GM18870 (cell line): ENCODE data around the gene LUC7L3.
"Not testable (repeated sequence)": the region's sequence is repeated elsewhere in the genome, so short reads cannot be mapped to it uniquely, and the experiment has no call there.

Source experiments
- ATAC-seq: cut with Tn5 transposase; IDR thresholded peaks from one replicate; pipeline ENCODE4 v1.9.1; 2021; ENCODE audit warnings: moderate library complexity; ENCODE audit not compliant: unreplicated experiment

LUC7L3 gene, protein sequence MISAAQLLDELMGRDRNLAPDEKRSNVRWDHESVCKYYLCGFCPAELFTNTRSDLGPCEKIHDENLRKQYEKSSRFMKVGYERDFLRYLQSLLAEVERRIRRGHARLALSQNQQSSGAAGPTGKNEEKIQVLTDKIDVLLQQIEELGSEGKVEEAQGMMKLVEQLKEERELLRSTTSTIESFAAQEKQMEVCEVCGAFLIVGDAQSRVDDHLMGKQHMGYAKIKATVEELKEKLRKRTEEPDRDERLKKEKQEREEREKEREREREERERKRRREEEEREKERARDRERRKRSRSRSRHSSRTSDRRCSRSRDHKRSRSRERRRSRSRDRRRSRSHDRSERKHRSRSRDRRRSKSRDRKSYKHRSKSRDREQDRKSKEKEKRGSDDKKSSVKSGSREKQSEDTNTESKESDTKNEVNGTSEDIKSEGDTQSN

DNA sequence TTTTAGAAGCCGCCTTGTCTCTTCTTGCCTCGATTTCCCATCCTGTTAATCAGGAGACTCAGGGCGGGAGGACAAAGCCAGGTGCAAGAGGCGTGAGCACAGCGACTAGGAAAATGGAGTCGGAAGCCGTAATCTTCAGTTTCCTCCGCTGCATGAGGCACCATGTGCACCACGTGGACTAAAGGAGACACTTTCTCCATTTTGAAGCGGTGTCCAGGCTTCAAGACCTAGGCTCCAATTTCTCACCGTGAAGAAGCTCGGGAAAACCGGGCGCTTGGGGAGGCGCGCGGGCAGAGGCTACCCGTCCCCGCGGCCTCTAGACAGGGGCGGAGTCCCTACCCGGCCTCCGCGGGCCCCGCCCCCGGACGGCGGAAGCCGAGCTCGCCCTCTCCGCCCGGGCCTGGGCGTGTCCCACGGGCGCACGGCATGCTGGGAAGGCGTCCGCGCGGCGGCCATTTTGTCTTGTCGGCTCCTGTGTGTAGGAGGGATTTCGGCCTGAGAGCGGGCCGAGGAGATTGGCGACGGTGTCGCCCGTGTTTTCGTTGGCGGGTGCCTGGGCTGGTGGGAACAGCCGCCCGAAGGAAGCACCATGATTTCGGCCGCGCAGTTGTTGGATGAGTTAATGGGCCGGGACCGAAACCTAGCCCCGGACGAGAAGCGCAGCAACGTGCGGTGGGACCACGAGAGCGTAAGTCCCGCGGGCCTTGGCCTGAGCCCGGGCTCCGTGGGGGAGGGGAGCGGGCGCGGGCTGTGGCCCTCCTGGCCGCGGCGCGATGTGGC, at the start of gene LUC7L3:
LUC7L3 (plus strand) TSS at position 460 of the 780 bp plus-strand sequence; CDS start at position 590, 130 bp downstream.
- ATAC-seq: peak; percentile 85

DNA sequence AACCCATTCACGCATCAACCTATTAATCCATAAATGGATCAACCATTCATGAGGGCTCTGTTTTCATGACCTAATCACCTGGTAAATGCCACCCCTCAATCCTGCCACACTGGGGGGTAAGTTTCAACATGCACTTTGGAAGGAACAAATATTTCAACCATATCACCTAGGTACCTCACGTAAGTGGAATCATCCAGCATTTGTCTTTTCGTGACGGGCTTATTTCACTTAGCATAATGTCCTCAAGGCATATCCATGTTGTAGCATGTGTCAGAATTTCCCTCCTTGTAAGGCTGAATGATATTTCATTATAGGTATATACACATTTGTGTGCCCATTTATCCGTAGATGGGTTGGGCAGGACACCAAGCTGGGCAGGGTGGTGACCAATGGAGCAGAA, 47.3 kb upstream of the LUC7L3 start:
- ATAC-seq: no peak

DNA sequence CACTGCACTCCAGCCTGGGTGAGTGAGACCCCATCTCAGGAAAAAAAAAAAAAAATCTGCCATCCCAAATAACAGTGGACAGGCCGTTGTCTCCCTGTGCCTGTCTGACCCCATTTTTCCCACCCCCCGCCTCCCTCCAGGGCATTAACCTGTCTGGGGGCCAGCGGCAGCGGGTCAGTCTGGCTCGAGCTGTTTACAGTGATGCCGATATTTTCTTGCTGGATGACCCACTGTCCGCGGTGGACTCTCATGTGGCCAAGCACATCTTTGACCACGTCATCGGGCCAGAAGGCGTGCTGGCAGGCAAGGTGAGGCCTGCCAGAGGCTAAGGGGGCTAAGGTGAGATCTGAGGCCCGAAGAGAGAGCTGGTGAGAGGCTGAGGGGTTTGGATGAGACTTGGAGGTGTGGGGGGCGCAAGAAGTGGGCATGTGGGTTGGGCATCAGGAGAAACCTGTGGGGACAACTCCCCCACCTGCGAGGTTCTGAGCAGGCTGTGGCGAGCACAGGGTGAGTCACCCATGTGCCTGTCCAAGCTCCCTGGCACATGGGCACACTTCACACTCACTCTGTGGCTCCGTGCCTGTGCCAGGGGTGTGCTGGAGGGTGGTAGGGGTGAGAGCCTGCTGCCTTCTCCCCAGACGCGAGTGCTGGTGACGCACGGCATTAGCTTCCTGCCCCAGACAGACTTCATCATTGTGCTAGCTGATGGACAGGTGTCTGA, 46.4 kb upstream of the LUC7L3 start:
- no peak for ATAC-seq

DNA sequence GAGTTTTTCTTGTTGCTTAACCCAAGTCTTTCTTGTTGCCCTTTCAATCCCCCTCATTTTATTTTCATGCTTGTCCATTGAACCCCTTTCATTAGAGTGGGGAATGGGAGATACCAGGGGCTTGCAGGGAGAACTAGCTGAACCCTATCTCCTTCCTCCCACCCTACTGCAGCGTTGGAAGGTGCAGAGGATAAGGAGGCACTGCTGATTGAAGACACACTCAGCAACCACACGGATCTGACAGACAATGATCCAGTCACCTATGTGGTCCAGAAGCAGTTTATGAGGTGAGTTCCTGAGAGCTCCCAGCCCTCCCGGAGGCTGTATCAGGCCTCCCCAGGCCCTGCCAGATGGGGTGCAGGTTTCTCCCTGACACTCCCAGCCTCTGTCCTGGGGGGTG, 44.2 kb upstream of the LUC7L3 start:
- ATAC-seq: no peak

DNA sequence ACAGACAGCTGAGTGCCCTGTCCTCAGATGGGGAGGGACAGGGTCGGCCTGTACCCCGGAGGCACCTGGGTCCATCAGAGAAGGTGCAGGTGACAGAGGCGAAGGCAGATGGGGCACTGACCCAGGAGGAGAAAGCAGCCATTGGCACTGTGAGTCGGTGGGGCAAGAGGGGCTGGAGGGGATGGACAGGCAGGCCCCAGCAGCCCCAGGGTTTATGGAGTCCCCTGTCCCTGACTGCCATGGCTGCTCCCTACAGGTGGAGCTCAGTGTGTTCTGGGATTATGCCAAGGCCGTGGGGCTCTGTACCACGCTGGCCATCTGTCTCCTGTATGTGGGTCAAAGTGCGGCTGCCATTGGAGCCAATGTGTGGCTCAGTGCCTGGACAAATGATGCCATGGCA, 43.8 kb upstream of the LUC7L3 start:
- ATAC-seq: no peak

DNA sequence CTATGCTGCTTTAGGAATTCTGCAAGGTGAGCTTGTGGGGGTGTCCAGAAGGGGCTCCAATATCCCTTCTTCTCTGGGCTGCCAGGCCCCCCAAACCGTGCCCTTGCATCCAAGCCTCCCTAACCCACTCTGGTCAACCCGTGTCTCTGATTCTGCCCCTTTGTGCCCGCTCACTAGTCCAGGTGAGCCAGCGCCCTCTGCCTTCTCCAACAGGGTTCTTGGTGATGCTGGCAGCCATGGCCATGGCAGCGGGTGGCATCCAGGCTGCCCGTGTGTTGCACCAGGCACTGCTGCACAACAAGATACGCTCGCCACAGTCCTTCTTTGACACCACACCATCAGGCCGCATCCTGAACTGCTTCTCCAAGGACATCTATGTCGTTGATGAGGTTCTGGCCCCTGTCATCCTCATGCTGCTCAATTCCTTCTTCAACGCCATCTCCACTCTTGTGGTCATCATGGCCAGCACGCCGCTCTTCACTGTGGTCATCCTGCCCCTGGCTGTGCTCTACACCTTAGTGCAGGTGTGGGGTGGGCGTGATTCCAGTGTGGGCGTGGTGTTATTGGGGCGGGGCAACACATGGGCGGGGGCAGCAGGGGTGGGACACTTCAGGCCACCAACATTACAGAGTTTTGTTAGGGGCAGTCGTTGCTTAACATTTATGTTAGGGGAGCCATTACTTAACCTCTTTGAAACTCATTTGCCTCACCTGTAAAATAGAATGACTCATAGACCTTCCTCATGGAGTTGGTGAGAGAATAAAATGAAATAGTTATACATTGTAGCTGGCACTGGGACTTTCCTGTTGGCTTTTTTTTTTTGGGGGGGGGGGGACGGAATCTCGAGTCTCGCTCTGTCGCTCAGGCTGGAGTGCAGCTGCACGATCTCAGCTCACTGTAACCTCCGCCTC, 43.1 kb upstream of the LUC7L3 start:
- no peak for ATAC-seq

DNA sequence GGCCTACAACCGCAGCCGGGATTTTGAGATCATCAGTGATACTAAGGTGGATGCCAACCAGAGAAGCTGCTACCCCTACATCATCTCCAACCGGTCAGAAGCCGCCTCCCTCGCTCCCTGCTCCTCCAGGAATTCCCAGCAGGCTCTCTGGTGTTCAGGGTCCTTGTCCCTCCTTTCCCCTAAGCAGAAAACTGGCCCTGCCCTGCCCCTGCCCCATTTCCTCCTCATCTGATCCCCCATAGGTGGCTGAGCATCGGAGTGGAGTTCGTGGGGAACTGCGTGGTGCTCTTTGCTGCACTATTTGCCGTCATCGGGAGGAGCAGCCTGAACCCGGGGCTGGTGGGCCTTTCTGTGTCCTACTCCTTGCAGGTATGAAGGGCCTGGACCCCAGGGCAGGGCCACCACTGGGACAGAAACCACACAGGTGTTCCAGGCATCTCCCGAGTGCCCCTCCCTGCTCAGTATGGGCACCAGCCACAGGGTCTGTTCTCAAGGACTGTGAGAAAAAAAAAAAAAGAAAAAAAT, 41.5 kb upstream of the LUC7L3 start:
- ATAC-seq: no peak

DNA sequence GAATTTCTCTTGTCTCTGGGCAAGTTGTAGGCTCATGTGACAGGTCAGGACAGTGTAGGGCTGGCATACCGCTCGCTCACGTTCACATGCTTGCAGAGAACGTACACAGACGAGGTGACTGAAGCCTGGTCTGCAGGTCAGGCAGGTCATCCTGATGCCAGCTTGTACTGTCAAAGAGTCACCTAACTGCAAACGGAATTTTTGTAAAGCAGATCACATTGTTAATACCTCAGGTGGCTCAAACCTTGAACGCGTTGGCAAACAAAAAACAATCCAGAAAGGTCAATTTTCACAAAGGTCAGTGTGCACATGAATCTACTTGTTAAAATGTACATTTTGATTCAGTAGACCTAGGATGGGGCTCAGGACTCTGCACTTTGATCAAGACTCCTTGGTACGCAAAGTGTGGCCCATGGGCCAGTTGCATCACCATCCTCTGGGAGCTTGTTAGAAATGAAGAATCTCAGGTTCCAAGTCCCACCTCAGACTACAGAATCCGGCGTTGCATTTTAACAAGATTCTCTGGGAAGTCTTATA, 40.3 kb upstream of the LUC7L3 start:
- ATAC-seq: no peak

DNA sequence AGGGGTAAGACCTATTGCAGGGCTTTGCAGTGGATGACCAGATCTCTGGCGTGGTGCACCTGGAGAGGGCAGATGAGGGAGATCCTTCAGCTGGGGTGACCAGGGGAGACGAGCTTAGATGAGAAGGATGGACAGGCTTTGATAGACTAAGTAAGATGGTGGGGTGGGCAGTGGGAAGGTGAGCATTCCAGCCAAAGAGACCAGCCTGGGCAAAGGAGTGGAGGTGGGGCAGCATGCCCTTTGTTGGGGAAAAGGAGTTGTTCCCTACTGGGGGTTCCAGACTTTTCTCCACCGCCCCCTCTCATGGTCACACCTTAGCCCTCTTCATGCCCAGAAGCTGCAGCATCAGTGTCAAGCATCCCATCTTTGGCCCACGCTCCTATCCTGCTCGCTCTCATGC, 39.3 kb upstream of the LUC7L3 start:
- ATAC-seq: no peak

DNA sequence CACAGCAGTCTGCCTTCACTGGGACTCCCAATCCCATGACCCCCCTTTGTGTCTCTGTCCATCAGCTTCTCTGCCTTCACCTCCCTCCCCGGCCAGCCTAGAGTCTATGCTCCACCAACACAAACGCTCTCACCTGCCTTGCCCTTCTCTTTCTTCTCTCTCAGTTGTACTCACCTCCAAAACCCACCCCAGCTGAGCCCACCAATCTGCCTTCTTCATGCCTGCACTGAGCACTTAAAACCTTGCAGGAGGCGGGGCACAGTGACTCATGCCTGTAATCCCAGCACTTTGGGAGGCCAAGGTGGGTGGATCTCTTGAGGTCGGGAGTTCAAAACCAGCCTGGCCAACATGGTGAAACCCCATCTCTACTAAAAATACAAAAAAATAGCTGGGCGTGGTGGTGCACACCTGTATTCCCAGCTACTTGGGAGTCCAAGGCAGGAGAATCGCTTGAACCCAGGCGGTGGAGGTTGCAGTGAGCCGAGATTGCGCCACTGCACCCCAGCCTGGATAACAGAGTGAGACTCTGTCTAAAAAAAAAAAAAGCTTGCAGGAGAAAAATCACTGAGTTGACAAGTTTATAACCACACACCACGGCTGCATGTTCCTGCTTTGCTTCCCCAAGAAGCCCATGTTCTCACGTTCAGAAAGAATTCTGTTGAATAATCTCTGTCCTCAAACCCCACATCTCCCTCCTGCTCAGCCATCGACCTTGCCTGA, 38.7 kb upstream of the LUC7L3 start:
- not testable (repeated sequence) for ATAC-seq

DNA sequence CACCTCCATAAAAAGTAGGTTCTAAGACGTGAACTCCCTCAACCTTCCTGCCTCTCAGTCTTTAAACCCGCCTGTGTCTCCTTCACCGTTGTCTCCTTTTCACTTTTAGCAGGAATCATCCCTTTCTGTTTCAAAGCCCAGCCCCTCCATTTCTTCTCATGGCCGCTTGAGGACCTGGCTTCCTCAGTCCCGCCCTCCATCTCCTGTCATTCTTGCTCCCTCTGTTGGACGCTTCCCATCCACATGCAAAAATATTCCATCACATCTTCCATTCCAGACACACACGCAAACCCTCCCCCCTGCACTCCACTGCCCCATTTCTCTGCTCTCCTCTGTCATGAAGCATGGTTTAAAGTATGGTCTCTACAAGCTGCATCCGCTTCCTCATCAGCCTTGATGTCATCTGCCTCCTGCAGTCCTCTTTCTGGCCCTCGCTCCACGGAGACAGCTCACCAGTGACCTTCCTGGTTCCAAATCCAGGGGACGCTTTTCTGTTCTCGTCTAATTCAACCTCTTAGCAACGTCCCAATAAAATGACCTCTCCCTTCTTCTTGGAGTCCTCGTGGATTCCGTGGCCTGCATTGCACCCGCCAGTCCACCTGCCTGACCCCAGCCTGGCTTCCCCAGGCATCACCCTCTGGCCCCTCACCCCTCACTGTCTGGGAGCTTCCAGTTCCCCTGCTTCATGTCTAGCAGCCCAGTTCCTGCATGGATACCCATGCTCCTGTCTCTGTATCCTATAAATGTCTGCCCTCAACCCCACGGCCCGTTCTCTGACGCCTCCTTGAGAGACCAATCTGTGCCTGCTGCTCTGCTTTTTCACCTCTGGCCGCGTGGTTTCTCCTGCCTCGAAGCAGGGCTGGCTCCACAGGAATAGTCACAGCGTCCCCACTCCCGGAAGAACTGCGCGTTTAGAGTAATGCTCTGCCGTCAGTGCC, 37.9 kb upstream of the LUC7L3 start:
- no peak for ATAC-seq

DNA sequence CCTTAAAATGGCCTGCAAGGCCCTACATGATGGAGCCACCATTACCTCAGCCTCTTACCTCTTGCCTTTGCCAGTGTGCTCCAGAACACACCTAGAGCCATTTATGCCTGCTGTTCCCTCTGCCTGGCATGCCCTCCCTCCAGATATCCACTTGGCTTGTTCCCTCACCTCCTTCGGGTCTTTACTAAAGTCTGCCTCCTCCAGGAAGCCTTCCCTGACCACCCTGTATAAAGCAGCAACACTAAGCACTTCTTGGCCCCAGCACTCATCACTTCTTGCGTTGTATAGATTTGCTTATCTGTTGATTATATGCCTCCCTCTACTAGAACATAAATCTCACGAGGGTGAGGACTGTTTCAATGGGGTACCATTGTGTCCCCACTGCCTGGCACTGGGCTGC, 37.0 kb upstream of the LUC7L3 start:
- ATAC-seq: no peak

DNA sequence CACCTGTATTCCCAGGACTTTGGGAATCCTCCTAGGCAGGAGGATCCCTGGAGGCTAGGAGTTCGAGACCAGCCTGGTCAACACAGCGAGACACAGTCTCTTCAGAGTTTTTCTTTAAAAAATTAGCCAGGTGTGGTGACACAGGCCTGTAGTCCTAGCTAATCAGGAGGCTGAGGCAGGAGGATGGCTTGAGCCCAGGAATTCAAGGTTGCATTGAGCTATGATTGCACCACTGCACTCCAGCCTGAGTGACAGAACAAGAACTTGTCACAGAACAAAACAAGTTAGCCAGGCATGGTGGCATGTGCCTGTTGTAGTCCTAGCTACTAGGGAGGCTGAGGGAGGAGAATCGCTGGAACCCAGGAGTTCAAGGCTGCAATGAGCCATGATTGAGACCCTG, 36.5 kb upstream of the LUC7L3 start:
- no peak for ATAC-seq

DNA sequence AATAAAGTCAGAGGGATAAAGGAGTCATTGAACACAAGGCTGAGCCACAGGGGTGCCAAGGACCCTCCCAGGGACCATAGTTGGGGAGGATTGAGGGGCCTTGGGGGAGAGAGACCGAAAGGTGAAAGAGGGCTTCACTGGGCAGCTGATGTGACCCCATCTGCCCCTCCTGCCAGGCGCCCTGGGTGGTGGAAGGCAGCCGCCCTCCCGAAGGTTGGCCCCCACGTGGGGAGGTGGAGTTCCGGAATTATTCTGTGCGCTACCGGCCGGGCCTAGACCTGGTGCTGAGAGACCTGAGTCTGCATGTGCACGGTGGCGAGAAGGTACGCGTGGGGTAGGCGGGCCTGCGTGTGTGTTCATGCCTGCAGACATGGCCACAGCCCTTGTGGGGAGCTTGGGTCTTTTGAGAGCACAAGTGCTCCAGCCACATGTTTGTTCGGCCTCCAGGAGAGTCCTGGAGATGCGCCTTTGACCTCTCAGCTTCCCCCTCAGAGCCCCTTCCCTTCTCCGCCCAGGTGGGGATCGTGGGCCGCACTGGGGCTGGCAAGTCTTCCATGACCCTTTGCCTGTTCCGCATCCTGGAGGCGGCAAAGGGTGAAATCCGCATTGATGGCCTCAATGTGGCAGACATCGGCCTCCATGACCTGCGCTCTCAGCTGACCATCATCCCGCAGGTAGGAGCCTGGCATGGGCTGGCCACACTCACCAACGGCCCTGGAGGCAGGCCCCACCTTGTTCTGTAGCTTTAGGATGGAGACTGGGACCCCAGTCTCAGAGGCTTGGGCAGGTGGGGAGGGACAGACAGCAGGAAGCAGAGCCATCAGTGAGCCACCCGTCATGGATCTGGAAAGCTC, 35.7 kb upstream of the LUC7L3 start:
- no peak for ATAC-seq

DNA sequence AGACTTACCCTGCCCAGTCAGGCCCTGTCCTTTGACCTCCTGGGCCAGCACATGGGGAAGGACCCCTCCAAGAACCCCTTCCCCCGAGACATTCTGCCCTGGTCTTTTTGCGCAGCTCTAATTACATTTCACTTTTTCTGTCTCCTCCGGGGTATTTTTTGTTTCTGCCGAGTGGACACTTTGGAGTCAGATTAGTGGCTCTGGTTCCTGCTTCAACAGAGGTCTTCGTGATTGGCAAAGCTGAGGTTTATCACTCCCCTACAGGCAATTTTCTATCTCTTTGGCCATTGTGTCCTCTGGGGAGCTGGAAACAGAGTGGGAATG, 35.2 kb upstream of the LUC7L3 start:
- no peak for ATAC-seq

DNA sequence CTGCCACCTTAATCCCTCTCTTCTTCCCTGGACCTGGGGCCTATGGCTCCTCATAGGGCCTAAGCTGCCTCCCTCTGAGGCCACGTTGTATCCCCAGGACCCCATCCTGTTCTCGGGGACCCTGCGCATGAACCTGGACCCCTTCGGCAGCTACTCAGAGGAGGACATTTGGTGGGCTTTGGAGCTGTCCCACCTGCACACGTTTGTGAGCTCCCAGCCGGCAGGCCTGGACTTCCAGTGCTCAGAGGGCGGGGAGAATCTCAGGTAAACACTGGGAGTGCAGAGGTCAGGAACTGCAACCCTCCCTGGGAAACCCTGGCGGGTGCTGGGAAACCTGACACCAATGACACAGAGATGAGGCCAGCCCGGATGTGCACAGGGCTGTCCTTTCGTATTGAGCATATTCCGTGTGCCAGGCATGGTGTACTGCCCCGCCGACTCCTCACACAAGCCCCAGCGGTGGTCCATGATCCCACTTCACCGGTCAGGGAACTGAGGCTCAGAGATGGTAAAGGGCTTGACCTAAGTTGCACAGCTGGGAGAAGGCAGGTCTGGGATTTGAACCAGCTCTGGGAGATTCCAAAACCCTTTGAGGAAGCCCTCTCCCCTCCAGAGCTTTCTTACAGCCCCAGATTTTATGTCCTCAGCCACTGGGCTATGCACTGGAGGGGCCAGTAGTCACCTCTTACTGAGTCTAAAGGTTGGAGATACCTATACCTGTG, 34.6 kb upstream of the LUC7L3 start:
- no peak for ATAC-seq

DNA sequence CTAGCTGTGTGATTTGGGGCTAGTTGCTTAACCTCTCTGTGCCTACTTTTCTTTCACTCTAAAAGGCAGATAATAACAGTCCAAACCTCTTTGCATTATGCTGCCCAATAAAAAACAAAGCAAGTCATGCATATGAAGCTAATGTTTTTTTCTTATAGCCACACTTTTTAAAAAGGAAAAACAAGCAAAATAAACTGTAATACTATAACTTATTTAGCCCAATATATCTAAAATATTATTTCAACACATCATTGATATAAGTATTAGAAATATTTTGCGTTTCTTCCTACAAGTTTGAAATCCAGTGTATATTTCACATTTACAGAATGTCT, 34.1 kb upstream of the LUC7L3 start:
- ATAC-seq: no peak
